Measurements from ENCODE around the gene KREMEN2.

KREMEN2 gene

GRCh38 chr16:2956579-2956956, 7.5 kb upstream of the KREMEN2 start:
- H3K4me3 Mint-ChIP-seq, result no peak overlapping the region
- no peaks in the 10 kb centered on the region for H3K36me3 Mint-ChIP-seq (ENCODE audit: low read depth)
- no peaks in the 10 kb centered on the region for H3K9me3 Mint-ChIP-seq
- peaks cover 7% of the 10 kb centered on the region for H3K27me3 Mint-ChIP-seq (ENCODE audit: low read depth)
- TF ChIP-seq, protein P1, sequence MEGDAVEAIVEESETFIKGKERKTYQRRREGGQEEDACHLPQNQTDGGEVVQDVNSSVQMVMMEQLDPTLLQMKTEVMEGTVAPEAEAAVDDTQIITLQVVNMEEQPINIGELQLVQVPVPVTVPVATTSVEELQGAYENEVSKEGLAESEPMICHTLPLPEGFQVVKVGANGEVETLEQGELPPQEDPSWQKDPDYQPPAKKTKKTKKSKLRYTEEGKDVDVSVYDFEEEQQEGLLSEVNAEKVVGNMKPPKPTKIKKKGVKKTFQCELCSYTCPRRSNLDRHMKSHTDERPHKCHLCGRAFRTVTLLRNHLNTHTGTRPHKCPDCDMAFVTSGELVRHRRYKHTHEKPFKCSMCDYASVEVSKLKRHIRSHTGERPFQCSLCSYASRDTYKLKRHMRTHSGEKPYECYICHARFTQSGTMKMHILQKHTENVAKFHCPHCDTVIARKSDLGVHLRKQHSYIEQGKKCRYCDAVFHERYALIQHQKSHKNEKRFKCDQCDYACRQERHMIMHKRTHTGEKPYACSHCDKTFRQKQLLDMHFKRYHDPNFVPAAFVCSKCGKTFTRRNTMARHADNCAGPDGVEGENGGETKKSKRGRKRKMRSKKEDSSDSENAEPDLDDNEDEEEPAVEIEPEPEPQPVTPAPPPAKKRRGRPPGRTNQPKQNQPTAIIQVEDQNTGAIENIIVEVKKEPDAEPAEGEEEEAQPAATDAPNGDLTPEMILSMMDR (IDR thresholded peaks at IDR 0.05; ENCODE audit: unreplicated experiment in 3 of 3), result no peak
- H3K27ac Mint-ChIP-seq, result no peak overlapping the region
- H3K4me1 Mint-ChIP-seq, result peaks cover 6% of the 10 kb centered on the region

DNA sequence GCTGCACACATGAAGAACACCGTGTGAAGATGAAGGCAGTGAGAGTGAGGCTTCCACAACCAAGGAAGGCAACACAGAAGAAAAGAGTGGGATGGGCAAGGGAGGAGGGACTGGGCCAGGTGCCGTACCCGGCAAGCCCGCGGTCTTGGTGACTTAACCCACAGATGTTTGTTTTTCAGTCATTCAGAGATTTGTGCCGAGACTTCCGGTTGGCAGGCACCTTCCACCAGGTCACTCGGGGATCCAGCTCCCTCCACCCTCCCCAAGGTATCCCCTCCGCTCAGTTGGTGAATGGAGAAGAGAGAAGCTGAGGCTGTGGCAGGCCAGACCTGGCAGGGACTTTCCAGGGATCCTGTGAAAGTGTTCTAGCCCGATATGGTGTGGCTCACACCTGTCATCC, 4.9 kb upstream of the KREMEN2 start:
- H3K27ac Mint-ChIP-seq, result no peak overlapping the region
- peaks cover 3% of the 10 kb centered on the region for H3K4me1 Mint-ChIP-seq
- no peaks in the 10 kb centered on the region for H3K9me3 Mint-ChIP-seq
- H3K27me3 Mint-ChIP-seq (ENCODE audit: low read depth), result peaks cover 24% of the 10 kb centered on the region
- H3K4me3 Mint-ChIP-seq, result no peak overlapping the region
- H3K36me3 Mint-ChIP-seq (ENCODE audit: low read depth), result no peaks in the 10 kb centered on the region
- TF ChIP-seq, protein P1 (IDR thresholded peaks at IDR 0.05; ENCODE audit: unreplicated experiment in 3 of 3), result no peak

DNA sequence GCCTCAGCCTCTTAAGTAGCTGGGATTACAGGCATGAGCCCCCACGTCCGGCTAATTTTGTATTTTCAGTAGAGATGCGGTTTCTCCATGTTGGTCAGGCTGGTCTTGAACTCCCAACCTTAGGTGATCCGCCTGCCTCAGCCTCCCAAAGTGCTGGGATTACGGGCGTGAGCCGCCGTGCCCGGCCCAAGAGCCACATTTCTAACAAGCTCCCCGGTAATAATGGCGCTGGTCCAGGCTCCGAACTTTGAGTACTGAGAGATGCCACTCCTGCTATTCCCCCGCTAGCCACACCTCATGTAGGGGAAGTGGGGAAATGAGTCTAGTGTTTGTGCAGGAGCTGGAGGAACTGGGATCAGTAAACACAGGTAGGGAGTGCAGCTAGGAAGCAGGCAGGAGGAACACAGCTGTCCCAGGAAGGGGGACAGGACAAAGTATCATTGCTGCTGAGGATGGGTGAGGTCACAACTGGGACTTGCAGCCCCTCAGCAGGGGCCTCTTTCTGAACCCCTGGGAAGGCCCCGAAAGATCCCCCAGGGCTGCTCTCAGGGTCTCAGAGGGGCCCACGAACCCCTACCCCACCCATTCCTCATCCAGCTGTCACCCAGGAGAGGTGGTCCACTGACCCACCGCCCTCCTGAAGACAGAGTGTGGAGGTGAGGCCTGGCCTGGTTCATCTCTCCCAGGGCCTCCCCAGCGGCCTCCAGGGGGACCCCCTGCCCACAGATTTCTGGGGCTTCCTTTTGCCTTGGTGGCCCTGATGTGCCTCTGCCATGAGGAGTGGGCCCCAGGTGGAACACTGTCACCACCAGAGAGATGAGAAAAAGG, 3.7 kb upstream of the KREMEN2 start:
- no peaks in the 10 kb centered on the region for H3K36me3 Mint-ChIP-seq (ENCODE audit: low read depth)
- H3K27ac Mint-ChIP-seq, result no peak overlapping the region
- peaks cover 33% of the 10 kb centered on the region for H3K27me3 Mint-ChIP-seq (ENCODE audit: low read depth)
- H3K4me3 Mint-ChIP-seq, result peak overlapping the region in 2 of 3 experiments; percentile 40 to 43
- H3K9me3 Mint-ChIP-seq, result no peaks in the 10 kb centered on the region
- no peaks in the 10 kb centered on the region for H3K4me1 Mint-ChIP-seq
- TF ChIP-seq, protein P1 (IDR thresholded peaks at IDR 0.05; ENCODE audit: unreplicated experiment in 3 of 3), result no peak

DNA sequence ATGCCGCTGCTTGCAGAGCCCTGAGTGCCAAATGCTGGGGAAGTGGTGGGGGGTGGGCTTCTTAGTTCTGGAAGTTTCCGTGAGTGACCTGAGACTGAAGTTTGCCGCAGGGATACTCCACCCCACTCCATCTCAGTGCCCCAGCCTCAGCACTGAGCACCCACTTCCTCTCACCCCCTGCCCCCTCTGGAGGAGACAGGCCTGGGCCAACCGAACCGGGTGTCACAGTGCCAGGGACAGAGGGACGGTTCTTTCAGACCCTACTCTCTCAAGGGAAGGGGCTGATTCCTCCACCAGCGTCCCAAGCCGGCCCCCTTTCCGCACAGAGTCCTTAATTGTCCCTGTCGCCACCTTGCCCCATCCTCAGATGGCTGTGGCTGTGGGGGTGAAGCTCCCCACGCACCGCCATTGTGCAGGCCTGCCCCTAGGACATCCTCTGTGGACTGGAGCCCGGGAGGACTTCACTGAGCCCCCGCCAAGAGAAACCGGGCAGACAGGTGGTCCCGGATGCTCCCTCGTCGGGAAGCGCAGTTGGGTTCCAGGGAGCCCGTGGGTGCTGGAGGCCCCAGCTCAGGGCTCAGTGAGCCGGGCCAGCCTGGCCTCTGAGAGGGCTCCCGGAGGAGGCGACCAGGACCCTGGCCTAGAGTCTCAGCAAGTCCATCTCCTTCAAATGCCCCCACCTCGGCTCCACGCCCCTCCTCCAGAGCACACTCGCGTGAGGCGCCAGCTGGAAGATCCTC, 1.6 kb upstream of the KREMEN2 start:
- peak overlapping the region; percentile 57 to 79 (median 70) for H3K4me3 Mint-ChIP-seq
- peak overlapping the region in 1 of 3 experiments; percentile 66 for H3K27ac Mint-ChIP-seq
- peaks cover 38% of the 10 kb centered on the region for H3K27me3 Mint-ChIP-seq (ENCODE audit: low read depth)
- no peaks in the 10 kb centered on the region for H3K4me1 Mint-ChIP-seq
- H3K9me3 Mint-ChIP-seq, result no peaks in the 10 kb centered on the region
- H3K36me3 Mint-ChIP-seq (ENCODE audit: low read depth), result no peaks in the 10 kb centered on the region
- TF ChIP-seq, protein P1 (IDR thresholded peaks at IDR 0.05; ENCODE audit: unreplicated experiment in 3 of 3), result no peak

- TF ChIP-seq, protein P1 (IDR thresholded peaks at IDR 0.05; ENCODE audit: unreplicated experiment in 3 of 3), result no peak
- Mint-ChIP-seq H3K4me3 (peak overlapping the region; percentile 91 to 96 (median 95)), H3K9me3 (no peaks in the 10 kb centered on the region), H3K36me3 (ENCODE audit: low read depth) (no peaks in the 10 kb centered on the region), H3K4me1 (peaks cover 2% of the 10 kb centered on the region), H3K27me3 (ENCODE audit: low read depth) (peaks cover 40% of the 10 kb centered on the region), H3K27ac (peak overlapping the region; percentile 50 to 84 (median 65))
These were observed 877 bp upstream of the KREMEN2 start for GRCh38 chr16:2963074-2963722.

Data from nephron (organoid).